ENCODE measurements around the gene PTCD2.

PTCD2 gene

GRCh38 chr5:72351376-72351775 lies 31.2 kb downstream of the PTCD2 start:
- no peak for DNase-seq

DNA sequence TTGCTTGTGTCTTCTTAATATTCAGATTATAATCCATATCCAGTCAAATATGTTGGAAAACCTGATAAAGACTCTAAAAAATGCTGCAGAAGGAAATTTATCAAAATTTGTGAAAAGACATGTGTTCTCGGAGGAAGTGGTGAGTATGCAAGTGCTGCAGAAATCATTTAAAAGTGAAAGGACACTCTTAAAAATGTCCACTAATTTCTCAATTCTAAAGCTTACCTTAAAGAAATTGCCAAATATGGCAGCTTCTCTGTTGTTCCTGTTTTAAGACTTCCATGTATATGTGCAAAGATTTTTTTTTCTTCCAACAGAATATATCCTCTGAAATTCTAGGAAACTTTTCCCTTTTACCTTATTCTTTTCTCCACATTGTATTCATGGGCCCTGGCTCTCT lies 32.4 kb downstream of the PTCD2 start:
- no peak for DNase-seq

- DNase-seq: no peak
These were observed 32.9 kb downstream of the PTCD2 start for GRCh38 chr5:72353046-72353445.

- DNase-seq: no peak
These were observed 35.6 kb downstream of the PTCD2 start for GRCh38 chr5:72355706-72356299.

DNA sequence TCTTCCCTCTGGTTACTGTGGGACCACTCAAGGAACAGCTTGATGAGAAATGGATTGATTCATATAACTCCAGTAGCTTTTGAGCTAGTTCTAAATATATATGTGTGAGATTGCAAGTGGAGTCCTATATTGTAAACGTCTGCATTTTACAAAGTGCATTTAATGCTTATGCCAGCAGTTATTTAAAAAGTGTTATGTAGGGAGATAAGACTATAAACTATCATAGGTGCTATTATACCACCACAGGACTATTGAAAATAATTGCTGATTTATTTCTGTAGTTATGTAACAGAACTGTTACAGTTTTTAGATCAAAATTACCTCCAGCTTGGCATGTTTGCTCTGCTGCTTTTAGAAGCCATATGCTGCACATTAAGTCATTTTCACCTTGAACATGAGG lies 36.2 kb downstream of the PTCD2 start:
- DNase-seq: no peak

DNA sequence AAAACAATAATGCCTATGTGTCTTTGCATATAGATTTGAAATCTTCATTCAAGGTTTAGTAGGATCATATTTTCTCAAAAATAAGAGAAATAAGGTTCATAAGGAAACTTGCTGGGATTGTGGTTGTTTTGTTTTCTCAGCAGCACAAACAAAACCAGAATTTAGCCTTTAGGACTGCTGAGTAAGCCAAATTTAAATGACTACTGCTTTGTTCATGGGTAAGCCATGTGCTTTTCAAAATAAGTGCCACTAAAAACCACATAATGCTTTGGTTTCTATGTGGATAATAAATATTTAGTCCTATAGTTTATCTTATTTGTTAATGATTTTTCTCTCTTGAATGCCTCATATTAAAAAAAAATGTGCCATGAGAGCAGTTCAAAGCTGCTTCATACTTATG lies 38.8 kb downstream of the PTCD2 start:
- no peak for DNase-seq

DNA sequence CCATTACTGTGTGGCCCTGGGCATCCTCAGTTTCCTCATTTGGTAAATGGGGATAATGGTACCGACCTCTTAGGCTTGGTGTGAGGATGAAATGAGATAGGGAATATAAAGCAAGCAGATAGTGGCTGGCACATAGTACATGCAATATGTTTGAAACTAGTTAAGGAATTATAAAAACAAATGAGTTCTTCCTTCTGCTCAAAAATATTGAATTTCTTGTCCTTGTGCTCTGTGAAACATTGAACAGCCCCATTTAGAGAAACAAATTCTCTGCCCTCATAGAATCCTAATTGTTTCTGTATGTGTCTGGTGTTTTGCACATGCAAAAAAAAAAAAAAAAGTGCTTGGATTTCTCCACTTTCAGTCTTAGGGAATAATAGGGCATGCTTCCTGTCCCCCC lies 39.7 kb downstream of the PTCD2 start:
- DNase-seq: no peak

- DNase-seq: no peak
These were observed 43.1 kb downstream of the PTCD2 start for GRCh38 chr5:72363166-72363802.

GRCh38 chr5:72364171-72364570 lies 44.0 kb downstream of the PTCD2 start:
- DNase-seq: no peak

- DNase-seq: no peak
These were observed 44.8 kb downstream of the PTCD2 start for GRCh38 chr5:72364951-72365350.

GRCh38 chr5:72366324-72366976 lies 46.3 kb downstream of the PTCD2 start:
- DNase-seq: peak; percentile 61

DNA sequence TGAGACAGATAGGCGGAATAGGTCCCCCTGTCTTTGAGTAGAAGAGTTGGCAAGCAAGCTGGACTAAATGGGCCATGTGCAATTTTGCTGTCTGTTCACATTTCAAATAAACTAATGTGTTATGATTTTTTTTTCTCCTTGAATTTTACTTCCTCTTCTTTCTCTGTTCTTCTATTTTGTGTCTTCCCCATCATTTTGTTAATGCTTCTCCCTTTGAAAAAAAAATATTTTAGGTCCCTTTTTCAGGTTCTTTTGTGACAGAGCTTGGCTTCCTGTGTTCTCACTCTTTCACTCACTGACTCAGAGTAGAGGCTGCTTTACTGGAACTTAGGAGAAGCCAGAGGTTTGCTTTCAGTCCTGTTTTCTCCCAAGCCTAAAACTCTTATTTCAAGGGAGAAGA lies 48.1 kb downstream of the PTCD2 start:
- DNase-seq: no peak

GRCh38 chr5:72369301-72369700 lies 49.1 kb downstream of the PTCD2 start:
- DNase-seq: no peak

DNA sequence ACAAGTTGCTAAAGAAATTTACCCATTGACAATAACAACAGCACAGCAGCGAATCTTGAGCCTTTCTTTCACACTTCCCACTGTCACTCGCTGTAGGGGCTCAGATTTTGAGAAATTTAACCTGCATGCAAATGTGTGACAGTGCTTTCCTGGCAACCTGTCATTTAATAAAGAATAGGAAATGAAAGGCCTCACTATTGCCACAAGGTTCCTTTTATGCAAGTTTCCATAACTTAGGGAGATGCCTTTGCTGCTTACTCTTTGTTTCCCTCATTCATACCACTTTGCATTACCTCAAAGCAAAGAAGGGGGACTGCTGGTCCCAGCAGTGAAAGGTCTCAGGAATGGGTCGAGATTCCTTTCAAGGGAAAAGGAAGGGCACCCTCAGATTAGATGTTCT lies 49.5 kb downstream of the PTCD2 start:
- no peak for DNase-seq

DNA sequence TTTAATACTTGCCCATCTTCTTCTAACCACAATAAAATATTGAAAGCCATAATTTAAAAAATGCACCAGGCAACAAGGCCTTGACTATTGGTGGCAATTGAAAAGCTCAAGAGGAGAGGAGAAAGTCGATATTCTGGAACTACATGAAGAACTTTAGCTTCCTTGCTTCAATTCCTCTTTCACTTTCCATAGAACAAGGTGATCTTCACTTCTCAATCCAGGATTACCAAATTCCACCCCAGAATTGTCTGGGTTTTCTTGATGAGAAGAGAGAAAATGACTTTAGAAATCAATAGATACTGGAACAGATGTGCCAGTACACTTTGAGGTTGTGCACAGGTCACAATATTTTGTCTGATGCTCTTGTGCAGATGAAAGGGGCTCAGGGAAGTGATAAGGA lies 52.2 kb downstream of the PTCD2 start:
- DNase-seq: no peak

- DNase-seq: no peak
These were observed 52.8 kb downstream of the PTCD2 start for GRCh38 chr5:72372923-72373322.

DNA sequence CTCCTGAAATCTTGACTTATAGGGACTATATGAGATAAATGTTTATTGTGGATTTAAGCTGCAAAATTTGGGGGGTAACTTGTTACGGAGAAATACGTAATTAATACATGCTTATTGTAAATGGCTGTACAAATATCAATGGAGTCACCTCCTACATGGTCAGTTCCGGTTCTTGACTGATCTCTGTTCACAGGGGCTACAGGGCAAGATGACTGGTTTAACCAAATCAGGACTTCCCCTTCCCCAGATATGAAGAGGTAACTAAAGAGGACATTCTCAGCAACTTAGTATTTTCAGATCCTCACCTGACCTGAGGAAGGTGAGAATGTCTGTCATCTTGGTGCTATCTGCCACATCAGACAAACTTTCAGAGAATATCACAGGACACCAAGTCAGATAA lies 54.7 kb downstream of the PTCD2 start:
- no peak for DNase-seq

- DNase-seq: no peak
These were observed 56.2 kb downstream of the PTCD2 start for GRCh38 chr5:72376381-72376780.

DNA sequence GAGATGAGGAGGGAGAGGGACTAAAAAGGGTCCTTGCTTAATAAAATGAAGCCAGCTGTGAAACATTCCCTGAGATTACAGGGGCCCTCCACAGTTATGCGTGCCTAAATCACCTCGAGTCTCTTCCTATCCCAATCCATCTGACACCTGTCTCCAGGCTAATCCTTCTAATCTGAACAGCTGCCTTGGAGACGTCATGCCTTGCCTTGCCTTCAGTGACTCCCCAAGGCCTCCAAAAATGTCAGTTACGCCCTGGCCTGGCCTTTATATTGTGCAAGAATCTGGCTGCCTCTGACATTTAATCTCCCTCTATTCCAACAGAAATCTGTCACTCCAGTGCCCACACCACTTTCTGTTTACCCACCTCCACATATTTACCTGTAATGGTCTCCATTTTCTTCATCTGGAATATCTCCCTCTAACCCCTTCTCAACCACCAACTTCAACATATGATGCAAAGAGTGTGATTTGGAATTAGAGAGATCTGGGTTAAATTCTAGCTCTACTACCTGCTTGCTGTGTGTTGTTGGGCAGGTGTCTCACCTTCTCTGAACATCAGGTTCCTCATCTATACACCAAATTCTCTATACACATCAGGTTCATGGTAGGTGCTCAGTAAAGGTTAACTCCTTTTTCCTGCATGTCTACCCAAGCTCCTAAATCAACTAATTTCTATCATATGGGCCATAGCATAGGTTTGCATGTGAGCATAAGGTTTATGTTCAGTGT lies 57.9 kb downstream of the PTCD2 start:
- DNase-seq: no peak

DNA sequence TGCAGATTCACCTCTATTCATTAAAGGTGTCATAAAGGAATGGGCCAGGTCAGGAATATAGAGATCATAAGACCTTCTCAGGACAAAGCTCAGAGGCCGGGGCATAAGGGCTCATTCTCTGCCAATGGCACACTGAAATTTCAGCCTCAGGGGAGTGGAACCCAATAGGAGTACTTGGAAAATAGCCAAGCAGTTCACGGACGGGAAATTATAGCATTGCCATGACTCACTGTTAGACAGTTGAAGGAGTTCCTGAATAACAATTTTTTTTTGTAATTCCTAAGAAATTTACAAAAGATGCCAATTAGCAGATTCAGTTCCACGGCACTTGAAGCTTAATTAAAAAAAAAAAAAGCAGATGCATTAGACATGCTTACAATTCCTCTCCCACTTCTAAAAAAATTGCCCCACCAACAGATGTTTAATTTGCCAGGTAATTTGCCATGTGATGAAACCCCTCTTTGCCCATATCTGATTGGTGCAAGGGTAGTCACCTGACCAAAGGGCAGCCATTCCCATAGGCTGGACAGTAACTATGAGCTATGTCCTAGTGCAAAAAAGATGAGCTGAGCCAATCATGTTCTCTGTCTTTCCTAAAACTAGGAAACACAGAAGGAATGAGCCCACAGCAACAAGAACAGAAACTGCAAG lies 58.6 kb downstream of the PTCD2 start:
- peak; percentile 87 for DNase-seq

GRCh38 chr5:72379936-72380335 lies 59.8 kb downstream of the PTCD2 start:
- no peak for DNase-seq

- DNase-seq: no peak
These were observed 60.5 kb downstream of the PTCD2 start for GRCh38 chr5:72380492-72381274.

DNA sequence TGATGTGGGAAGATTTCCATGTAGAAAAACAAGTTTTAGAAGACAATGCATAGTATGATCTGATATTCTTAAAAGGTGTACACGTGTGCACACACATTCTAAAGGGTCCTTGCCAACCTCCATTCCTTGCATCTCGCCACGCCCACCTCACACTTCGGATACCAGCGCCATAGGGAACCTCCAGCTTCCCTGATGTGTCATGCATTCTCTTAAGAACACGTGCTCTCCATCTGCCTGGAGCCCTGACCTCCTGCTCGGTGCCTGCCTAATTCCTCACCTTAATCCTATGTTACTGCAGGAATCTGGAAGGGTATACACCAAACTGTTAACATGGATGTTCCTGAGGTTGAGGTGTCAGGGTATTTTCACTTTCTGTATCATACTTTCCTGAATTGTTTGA lies 63.1 kb downstream of the PTCD2 start:
- DNase-seq: no peak

All from NCI-H446 treated with DMSO at 0.1 percent for 48 hours (cell line).